ENCODE measurements around the gene MAML3. TPM values are rescaled to one million over a fixed set of nuclear protein-coding genes. Genes with fewer than 3 reads are reported as not detected.

Gene MAML3
- total and polyA plus RNA-seq, 8 donors = 5.8 to 18.7 (median 16.7) TPM

- H3K27ac ChIP-seq = no peak overlapping the region
Observed at GRCh38 chr4:139712882-139713281, 441.1 kb downstream of the MAML3 start.

DNA sequence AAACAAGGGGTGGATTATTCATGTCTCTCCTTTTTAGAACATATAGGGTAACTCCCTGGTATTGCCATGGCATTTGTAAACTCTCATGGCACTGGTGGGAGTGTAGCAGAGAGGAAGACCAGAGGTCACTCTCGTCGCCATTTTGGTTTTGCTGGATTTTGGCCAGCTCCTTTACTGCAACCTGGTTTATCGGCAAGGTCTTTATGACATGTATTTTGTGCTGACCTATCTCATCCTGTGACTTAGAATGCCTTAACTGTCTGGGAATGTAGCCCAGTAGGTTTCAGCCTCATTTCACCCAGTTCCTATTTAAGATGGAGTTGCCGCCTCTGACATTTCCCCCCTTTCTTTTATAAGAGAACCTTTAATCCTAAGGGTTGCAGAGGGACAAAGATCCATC is 442.5 kb downstream of the MAML3 start:
- H3K4me1 ChIP-seq = no peaks in the 10 kb centered on the region
- no peaks in the 10 kb centered on the region for H3K27me3 ChIP-seq
- H3K27ac ChIP-seq = no peak overlapping the region
- TF ChIP-seq, protein P1, sequence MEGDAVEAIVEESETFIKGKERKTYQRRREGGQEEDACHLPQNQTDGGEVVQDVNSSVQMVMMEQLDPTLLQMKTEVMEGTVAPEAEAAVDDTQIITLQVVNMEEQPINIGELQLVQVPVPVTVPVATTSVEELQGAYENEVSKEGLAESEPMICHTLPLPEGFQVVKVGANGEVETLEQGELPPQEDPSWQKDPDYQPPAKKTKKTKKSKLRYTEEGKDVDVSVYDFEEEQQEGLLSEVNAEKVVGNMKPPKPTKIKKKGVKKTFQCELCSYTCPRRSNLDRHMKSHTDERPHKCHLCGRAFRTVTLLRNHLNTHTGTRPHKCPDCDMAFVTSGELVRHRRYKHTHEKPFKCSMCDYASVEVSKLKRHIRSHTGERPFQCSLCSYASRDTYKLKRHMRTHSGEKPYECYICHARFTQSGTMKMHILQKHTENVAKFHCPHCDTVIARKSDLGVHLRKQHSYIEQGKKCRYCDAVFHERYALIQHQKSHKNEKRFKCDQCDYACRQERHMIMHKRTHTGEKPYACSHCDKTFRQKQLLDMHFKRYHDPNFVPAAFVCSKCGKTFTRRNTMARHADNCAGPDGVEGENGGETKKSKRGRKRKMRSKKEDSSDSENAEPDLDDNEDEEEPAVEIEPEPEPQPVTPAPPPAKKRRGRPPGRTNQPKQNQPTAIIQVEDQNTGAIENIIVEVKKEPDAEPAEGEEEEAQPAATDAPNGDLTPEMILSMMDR (IDR thresholded peaks at IDR 0.05) = no peak
- intact Hi-C loops (cut with DNase I) = no loop called here
- ATAC-seq (no peak), DNase-seq (no peak)
- no peaks in the 10 kb centered on the region for H3K9me3 ChIP-seq
- peaks cover 0 to 4% of the 10 kb centered on the region in 2 donors for H3K36me3 ChIP-seq
- no peak overlapping the region for H3K4me3 ChIP-seq

More at GRCh38 chr4:139712882-139713281, 441.1 kb downstream of the MAML3 start:
- no peak overlapping the region for H3K4me3 ChIP-seq
- no peak for ATAC-seq
- H3K36me3 ChIP-seq = peaks cover 0 to 11% of the 10 kb centered on the region in 2 donors
- H3K4me1 ChIP-seq = no peaks in the 10 kb centered on the region
- DNase-seq = no peak
- no peaks in the 10 kb centered on the region for H3K27me3 ChIP-seq
- intact Hi-C loops (cut with DNase I) = no loop called here
- TF ChIP-seq, protein P1 (IDR thresholded peaks at IDR 0.05) = no peak
- no peaks in the 10 kb centered on the region for H3K9me3 ChIP-seq

GRCh38 chr4:139710073-139710472 is 443.9 kb downstream of the MAML3 start:
- TF ChIP-seq, protein P1 (IDR thresholded peaks at IDR 0.05) = no peak
- Histone ChIP-seq H3K27me3 (no peaks in the 10 kb centered on the region), H3K4me1 (no peaks in the 10 kb centered on the region), H3K4me3 (no peak overlapping the region), H3K9me3 (no peaks in the 10 kb centered on the region), H3K27ac (no peak overlapping the region), H3K36me3 (peaks cover 0 to 10% of the 10 kb centered on the region in 2 donors)
- DNase-seq (no peak), ATAC-seq (no peak)
- intact Hi-C loops (cut with DNase I) = no loop called here

DNA sequence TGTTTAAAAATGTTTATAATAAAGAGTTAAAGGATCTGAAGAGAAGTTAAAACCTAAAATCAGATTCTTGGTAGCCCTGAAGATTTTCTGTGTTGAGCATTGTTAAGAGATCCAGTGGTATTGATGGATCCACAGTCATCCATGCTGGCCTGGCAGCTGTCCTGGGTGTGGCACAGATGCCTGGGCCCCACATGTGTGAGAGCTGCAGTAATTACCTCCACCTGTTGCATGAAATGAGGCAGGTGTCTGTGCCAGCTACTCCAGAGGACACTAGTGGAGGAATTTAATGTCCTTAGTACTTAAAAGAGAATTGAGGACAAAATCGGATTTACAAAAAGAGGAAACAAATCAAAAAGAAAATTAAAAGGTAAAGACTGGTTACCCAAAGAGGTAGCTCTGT is 444.3 kb downstream of the MAML3 start:
- H3K4me3 ChIP-seq = no peak overlapping the region
- ATAC-seq (no peak), DNase-seq (no peak)
- TF ChIP-seq, protein P1 (IDR thresholded peaks at IDR 0.05) = no peak
- no peaks in the 10 kb centered on the region for H3K27me3 ChIP-seq
- H3K27ac ChIP-seq = no peak overlapping the region
- intact Hi-C loops (cut with DNase I) = no loop called here
- H3K36me3 ChIP-seq = peaks cover 0 to 15% of the 10 kb centered on the region in 2 donors
- H3K9me3 ChIP-seq = no peaks in the 10 kb centered on the region
- no peaks in the 10 kb centered on the region for H3K4me1 ChIP-seq

DNA sequence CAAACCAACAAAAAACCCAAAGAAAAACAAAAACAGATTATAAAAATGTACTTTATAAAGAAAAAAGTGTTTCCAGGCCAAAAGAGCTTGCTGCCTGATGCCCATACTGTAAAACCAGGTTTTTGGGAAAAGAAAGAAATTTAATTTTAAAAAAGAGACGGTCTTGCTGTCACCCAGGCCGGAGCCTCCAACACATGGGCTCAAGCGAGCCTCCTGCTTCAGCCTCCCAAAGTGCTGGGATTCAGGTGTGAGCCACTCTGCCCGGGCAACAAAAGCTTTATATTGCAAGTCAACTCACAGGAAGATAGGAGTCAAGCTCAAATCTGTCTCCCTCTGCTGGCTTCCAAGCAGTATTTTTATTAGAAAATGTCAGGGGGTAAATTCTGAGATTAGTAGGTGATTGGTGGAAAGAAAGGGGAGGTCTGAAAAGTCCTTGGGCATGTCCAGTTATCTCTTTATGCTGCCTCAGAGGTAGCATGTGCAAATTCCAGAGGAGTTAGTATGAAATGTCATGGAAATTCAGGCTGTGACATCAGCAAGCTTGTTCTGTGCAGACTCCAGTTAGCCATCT is 449.0 kb downstream of the MAML3 start:
- TF ChIP-seq, protein P1 (IDR thresholded peaks at IDR 0.05) = no peak
- no peak for ATAC-seq

More for the DNA sequence above, 449.0 kb downstream of the MAML3 start:
- Histone ChIP-seq H3K27ac (no peak overlapping the region), H3K4me1 (no peaks in the 10 kb centered on the region), H3K36me3 (peaks cover 0 to 41% of the 10 kb centered on the region in 2 donors), H3K27me3 (no peaks in the 10 kb centered on the region), H3K4me3 (no peak overlapping the region), H3K9me3 (no peaks in the 10 kb centered on the region)
- no peak for DNase-seq
- intact Hi-C loops (cut with DNase I) = no loop called here
